ENCODE data around the gene ABHD17B. TPM values are rescaled to one million over a fixed set of nuclear protein-coding genes. Genes with fewer than 3 reads are reported as not detected.

ABHD17B gene
- total RNA-seq, 1 donor from 2014 or later, result 22.3 TPM

GRCh38 chr9:71821405-71821804 is 89.6 kb downstream of the ABHD17B start:
- DNase-seq (ENCODE audit: low spot score), result no peak

GRCh38 chr9:71820403-71820921 is 90.5 kb downstream of the ABHD17B start:
- no peak for DNase-seq (ENCODE audit: low spot score)

- peak; percentile 52 for DNase-seq (ENCODE audit: low spot score)
These were observed 91.8 kb downstream of the ABHD17B start for GRCh38 chr9:71819115-71819739.

- DNase-seq (ENCODE audit: low spot score), result no peak
These were observed 94.0 kb downstream of the ABHD17B start for GRCh38 chr9:71816916-71817451.

Other genes with a start within 250 kb of the ABHD17B start
- gene CEMIP2, start 142.7 kb downstream of the ABHD17B start, total RNA-seq, result 162 TPM
- gene C9orf85, start 446 bp upstream of the ABHD17B start, total RNA-seq, result 18.5 TPM
- gene C9orf57, start 149.4 kb upstream of the ABHD17B start, total RNA-seq, result not detected
- gene GDA, start 238.2 kb upstream of the ABHD17B start, total RNA-seq, result 6.6 TPM

Data from ureter (tissue), 1 donor.